ENCODE results near the gene CALCOCO1. TPM values are rescaled to one million over a fixed set of nuclear protein-coding genes. Genes with fewer than 3 reads are reported as not detected.
A peak's percentile ranks its signal among the peaks of the same experiment; 100 is the strongest.

CALCOCO1 gene
- total RNA-seq, 2 donors from 2014 or later = 182 to 232 TPM

GRCh38 chr12:53710091-53710490 is 17.2 kb downstream of the CALCOCO1 start:
- Histone ChIP-seq H3K9me3 (no peaks in the 10 kb centered on the region), H3K4me1 (no peaks in the 10 kb centered on the region), H3K4me3 (no peak overlapping the region), H3K27me3 (no peaks in the 10 kb centered on the region), H3K27ac (no peak overlapping the region), H3K36me3 (peaks cover 27% of the 10 kb centered on the region)
- TF ChIP-seq CTCF (IDR thresholded peaks at IDR 0.05) = no peak
- DNase-seq (ENCODE audit: low spot score) = no peak

DNA sequence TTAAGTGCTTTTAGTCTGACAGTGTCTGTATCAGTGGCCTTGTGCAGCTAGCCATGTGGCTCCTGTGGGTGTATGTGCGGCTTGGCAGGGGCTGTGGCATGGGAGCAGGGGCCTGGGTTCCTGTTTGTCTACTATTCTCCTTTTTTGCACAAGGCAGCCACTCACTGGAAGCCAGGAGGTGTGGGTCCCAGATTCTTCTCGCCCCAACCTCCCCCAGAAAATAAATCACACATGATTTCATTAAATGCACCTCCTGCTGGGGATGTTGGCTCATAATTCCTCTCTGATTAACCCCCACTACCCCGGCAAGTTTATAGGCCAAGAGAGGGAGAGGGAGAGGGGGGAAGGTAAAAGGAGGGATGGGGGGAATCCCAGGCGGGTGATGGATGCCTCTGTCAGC is 17.6 kb downstream of the CALCOCO1 start:
- Histone ChIP-seq H3K27ac (no peak overlapping the region), H3K36me3 (peaks cover 22% of the 10 kb centered on the region), H3K4me3 (no peak overlapping the region), H3K9me3 (no peaks in the 10 kb centered on the region), H3K27me3 (no peaks in the 10 kb centered on the region), H3K4me1 (no peaks in the 10 kb centered on the region)
- DNase-seq (ENCODE audit: low spot score) = no peak
- TF ChIP-seq CTCF (IDR thresholded peaks at IDR 0.05) = no peak

GRCh38 chr12:53706080-53706479 is 21.2 kb downstream of the CALCOCO1 start:
- TF ChIP-seq CTCF (IDR thresholded peaks at IDR 0.05) = no peak
- H3K4me1 ChIP-seq = no peaks in the 10 kb centered on the region
- H3K4me3 ChIP-seq = no peak overlapping the region
- H3K27ac ChIP-seq = no peak overlapping the region
- no peak for DNase-seq (ENCODE audit: low spot score)
- H3K36me3 ChIP-seq = no peaks in the 10 kb centered on the region
- H3K9me3 ChIP-seq = no peaks in the 10 kb centered on the region
- H3K27me3 ChIP-seq = no peaks in the 10 kb centered on the region

DNA sequence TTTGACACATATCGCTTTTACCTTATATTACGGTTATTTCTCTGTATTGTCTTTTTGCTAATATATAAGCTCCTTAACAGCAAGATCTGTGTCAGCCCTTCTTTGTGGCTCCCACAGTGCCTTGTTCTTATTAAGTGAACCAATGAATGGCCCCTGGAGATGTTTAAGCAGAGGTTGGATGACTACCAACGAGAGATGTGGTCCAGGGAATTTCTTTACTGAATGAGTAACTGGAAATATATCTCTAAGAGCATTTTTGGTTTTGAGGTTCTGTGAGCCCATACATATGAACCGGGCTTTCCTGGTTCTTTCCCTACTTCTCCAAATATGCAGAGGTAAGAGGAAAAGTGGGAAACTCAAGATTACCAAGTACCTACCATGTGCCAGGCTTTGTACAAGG is 23.5 kb downstream of the CALCOCO1 start:
- TF ChIP-seq CTCF (IDR thresholded peaks at IDR 0.05) = no peak
- Histone ChIP-seq H3K4me1 (no peaks in the 10 kb centered on the region), H3K27me3 (no peaks in the 10 kb centered on the region), H3K36me3 (no peaks in the 10 kb centered on the region), H3K9me3 (no peaks in the 10 kb centered on the region), H3K27ac (no peak overlapping the region), H3K4me3 (no peak overlapping the region)
- no peak for DNase-seq (ENCODE audit: low spot score)

DNA sequence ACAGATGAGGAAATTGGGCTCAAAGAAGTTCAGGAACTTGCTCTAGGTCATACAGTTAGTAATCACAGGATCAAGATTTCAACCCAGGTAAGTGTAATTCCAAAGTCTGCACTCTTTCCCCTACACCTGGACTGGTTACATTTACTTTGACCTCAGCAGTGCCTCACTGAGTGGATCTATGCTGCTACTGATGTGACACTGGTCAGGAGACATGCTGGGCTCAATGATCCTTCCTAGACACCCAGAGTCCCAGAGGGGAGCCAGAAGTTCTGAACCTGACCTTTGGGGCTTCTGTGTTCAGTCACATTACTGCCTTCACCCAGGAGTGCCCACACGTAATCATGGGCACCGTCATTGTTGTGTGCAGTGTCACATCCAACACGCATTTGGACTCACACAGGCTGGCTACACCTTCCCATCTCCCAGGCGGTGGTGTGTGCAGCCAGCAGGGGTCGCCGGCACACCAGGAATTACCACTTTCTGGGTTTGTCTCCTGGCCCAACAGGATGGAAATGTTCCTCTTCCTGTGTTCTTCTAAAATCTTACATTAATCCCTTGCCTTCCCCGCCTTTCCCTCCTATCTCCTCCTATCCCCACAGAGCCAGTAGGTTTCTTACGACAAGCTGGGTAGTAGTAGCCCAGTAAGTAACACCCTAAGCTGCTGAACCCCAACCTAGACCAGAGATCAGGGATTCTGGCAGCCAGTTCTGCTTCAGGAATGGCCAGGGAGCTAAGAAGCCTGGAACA is 25.6 kb downstream of the CALCOCO1 start:
- DNase-seq (ENCODE audit: low spot score) = peak; percentile 86
- H3K27me3 ChIP-seq = peaks cover 0 to 9% of the 10 kb centered on the region in 2 donors

More for the DNA sequence above, 25.6 kb downstream of the CALCOCO1 start:
- Histone ChIP-seq H3K4me1 (peaks cover 0 to 6% of the 10 kb centered on the region in 2 donors), H3K36me3 (no peaks in the 10 kb centered on the region), H3K4me3 (no peak overlapping the region), H3K27ac (no peak overlapping the region), H3K9me3 (no peaks in the 10 kb centered on the region)
- TF ChIP-seq CTCF (IDR thresholded peaks at IDR 0.05) = peak; percentile 78 to 93

Data from right atrium auricular region (tissue), 2 donors.